GM23338 (cell line): Measurements from ENCODE around the gene SLC4A9.

Experiments
- CTCF ChIP-seq, 2 experiments: fragments of 200-600 bp in 1 of 2; sonication (generic) in 1 of 2; conservative IDR thresholded peaks; 2 replicates each; pipeline versions ENCODE4 v1.5.1 to v1.6.1; 2016 to 2017; ENCODE audit warnings: antibody characterized with exemption in 2 of 2, low read depth in 2 of 2, mild to moderate bottlenecking in 2 of 2, moderate library complexity in 1 of 2
- EZH2 ChIP-seq: fragments of 200-600 bp; sonication (generic); IDR thresholded peaks from one replicate; pipeline ENCODE4 v1.8.0; 2017; ENCODE audit warnings: antibody characterized with exemption, mild to moderate bottlenecking, low read depth; ENCODE audit not compliant: unreplicated experiment
- JUNB ChIP-seq: IDR thresholded peaks from one replicate; pipeline ENCODE4 v1.6.1; 2016; ENCODE audit warnings: antibody characterized with exemption; ENCODE audit not compliant: unreplicated experiment
- POLR2AphosphoS5 ChIP-seq: IDR thresholded peaks from 2 replicates; pipeline ENCODE4 v1.6.1; 2016; ENCODE audit warnings: antibody characterized with exemption, low read depth
- REST ChIP-seq: IDR thresholded peaks from one replicate; pipeline ENCODE4 v1.6.1; 2018; ENCODE audit warnings: antibody characterized with exemption; ENCODE audit not compliant: unreplicated experiment

GRCh38 chr5:140312067-140312790 is 47.8 kb upstream of the SLC4A9 start:
- TF ChIP-seq EZH2: no peak
- no peak for TF ChIP-seq CTCF (conservative IDR thresholded peaks at IDR 0.05; ENCODE audit: low read depth in 2 of 2)
- TF ChIP-seq JUNB: no peak
- TF ChIP-seq REST: no peak
- no peak for TF ChIP-seq POLR2AphosphoS5
